Stromal cell of bone marrow (primary cell): ENCODE data around the gene RELA.

ENCODE experiments used
- DNase-seq: peaks from one replicate; pipeline ENCODE4 v3.0.0-alpha.2; 2012; ENCODE audit warnings: low read depth

Gene RELA

DNA sequence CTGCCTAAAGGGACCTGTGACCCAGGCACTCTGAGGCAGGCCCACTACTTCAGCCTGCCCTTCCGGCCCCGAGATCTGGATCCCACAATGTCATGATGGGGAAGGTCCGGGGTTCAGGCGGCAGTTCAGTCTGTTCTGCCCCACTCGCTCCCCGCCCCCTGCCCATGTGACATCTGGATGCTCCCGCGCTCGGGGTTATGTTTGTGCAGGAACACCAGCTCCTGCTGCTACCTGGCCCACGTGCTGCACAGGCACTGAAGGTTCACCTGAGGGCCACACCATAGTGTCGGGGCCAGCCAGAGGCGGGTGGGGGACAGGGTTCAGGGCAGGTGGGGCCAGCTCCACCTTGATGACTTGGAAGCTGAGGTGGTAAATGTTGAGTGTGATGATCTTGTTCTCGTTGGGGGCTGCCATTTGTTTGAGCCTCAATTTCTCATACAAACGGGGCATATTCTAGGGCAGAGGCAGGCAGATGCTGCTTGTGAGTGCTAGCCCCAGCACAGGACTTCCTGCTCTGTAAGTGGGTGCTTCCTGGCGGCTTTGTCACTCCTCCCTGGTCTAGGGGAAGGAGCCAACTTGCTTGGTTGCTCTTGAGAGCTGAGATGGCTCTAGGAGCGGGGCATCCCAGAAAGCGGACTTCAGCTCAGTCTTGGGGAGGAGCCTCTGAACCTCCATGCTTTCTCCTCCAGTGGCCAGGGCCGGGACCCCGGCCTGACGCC lies 29.2 kb downstream of the RELA start:
- DNase-seq: no peak

DNA sequence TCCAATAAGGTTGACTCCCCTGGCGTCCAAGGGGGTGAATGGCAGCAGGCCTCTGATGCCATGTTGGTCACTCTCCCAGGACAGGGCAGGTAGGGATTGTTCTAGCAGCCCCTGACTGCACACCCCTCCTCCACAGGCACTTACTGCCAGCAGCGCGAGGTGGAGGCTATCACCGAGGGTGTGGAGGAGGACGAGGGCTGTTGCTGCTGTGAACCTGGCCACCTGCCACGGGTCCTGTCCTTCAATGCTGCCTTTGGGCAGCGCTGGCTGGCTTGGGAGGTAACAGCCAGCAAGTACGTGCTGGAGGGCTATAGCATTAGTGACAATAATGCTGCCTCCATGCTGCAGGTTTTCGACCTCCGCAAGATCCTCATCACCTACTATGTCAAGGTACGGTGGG lies 32.5 kb downstream of the RELA start:
- no peak for DNase-seq

DNA sequence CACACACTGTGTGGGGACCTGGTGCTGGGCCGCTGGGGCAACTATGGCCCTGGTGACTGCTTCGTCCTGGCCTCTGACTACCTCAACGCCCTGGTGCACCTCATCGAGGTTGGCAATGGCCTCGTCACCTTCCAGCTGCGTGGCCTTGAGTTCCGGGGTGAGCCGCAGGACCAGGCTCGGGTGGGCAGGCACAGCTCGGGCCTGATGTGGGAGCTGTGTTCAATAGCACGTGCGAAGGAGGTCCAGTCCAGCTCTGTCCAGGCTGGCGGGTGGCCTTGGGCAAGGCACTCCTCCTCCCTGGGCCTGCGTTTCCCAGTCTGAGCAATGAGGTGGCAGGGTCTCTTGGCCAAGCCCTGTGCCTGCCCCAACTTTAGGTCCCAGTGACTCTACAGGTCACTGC lies 33.1 kb downstream of the RELA start:
- DNase-seq: no peak

DNA sequence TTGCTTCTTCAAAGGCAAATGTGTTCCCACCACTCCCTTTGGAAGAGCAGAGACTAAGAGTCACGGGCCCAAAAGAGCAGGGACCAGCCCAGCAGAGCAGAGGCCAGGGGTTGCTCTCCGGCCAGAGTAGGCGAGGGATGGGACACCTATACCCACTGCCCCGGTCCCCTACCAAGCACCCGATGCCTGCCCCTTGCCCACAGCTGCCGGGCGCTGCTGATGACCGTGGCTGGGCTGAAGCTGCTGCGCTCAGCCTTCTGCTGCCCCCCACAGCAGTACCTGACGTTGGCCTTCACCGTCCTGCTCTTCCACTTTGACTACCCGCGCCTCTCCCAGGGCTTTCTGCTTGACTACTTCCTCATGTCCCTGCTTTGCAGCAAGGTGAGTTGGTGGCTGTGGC lies 35.5 kb downstream of the RELA start:
- DNase-seq: no peak

DNA sequence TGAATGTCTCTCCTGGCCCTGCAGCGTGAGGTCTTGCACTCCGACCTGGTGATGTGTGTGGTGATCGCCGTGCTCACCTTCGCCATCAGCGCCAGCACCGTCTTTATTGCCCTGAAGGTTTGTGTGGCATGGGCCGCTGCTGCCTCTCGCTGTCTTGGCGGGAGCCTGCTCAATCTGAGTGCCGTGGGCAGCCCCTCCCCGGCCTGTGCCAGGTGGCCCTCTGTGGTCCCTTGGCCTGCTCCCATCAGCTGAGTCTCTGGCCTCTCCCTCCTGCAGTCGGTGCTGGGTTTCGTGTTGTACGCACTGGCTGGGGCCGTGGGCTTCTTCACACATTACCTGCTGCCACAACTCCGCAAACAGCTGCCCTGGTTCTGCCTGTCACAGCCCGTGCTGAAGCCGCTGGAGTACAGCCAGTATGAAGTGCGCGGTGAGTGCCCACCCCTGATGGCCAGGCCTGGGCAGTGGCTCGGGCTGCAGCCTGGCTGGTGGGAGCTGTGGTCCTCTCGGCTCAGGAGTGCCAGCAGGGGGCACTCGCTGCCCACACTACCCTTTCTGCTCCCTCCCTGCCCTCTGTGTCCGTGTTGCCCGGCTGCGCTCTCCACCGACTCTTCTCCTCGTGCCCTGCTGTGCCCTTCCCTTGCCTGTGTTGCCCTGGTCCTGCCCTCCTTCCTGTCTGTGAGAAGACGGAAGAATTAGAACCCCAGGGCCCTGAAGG lies 36.9 kb downstream of the RELA start:
- no peak for DNase-seq

DNA sequence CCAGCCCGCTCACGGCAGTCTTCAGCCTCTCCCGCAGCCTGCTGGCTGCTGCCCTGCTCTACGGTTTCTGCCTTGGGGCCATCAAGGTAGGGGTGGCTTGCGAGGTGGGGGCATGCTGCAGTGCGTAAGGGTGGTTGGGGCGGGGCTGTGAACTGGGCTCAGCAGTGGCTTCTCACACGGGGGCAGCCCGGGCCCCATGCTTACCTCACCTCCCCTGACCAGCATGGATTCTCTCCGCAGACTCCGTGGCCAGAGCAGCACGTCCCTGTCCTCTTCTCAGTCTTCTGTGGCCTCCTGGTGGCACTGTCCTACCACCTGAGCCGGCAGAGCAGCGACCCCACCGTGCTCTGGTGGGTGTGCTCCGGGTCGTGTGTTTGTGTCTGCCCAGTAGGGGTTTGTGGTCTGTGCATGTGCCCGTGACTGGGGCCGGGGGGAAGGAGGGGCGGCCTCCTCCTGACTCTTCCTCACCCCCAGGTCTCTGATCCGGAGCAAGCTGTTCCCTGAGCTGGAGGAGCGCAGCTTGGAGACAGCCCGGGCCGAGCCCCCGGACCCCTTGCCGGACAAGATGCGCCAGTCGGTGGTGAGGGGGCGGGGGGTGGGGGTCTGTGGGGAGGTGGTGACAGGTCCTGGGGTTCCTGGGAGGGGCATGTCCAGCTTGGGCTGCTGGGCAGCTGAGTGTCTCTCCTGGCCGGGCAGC lies 37.6 kb downstream of the RELA start:
- no peak for DNase-seq

DNA sequence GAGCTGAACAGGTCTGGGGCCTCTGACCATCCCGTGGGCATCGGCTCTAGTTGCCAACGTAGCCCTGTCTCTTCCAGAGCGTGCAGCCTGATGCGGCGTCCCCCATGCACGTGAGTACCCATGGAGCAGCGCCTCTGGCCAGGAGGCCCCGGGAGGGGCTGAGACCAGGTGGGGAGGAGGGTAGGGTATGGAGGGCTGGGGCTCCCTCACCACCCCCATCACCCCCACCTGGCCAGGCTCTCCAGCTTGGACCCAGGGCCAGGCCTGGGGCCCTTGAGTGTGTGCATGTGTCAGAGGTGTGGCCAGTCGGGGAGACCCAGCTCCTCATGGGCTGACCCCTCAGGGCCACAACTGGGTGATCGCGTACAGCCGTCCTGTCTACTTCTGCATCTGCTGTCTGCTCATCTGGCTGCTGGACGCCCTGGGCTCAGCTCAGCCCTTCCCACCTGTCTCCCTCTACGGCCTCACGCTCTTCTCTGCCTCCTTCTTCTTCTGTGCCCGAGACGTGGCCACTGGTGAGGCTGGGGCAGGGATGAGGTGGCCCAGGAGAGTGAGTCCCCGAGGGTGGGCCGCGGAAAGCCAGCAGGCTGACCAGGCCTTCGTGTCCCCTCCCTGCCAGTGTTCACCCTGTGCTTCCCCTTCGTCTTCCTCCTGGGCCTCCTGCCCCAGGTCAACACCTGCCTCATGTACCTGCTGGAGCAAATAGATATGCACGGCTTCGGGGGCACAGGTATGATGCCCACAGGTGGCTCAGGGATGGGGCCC lies 38.7 kb downstream of the RELA start:
- no peak for DNase-seq

DNA sequence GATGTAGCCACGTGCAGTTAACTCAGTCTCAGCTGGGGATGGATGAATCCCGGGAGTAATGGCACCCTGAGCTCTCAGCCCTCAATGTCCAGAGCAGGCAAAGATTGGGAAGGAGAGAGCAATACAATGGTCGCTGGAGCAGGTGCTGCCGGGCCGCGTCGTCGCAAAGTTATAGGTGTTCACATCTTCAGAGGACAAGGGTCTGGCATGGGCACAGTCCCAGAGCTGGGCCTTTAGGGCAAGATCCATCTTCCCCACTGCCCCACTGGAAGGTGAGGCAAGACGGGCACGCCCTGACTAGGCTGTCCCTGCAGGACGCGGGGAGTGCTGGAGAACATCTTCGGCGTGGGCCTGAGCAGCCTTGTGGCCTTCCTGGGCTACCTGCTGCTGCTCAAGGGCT lies 39.5 kb downstream of the RELA start:
- DNase-seq: no peak

DNA sequence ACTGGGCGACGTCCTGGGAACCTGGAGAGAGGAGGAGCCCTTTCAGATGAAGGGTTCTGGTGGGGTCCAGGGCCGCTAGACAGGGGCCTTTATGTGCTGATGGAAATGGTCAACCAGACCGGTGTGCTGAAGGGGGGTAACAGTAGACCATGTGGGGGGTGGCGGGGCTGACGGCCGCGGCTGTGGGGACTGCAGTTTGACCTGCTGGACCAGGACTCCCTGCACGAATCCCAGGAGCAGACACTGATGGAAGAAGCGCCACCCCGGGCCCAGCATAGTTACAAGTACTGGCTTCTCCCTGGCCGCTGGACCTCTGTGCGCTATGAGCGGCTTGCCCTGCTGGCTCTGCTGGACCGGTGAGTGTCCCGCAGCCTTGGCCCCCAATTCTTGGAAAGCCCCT lies 40.7 kb downstream of the RELA start:
- no peak for DNase-seq

DNA sequence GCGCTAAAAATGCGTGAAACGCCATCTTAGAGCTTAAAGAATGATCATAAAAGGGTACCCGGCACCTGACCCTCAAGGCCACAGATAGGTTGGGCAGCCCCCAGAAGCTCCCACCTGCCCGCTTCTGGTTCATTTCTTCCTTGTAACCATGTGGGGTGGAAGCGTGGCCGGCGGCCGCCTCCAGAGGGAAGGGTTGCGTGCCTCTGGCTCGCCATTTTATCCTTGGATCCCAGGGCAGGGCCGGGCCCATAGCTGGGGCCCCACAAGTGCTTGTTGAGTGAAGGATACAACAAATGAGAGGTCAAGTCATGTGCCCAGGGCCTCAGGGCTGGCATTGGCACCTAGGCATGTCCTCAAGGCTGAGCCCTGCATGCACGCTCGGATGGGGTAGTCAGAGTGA lies 41.3 kb downstream of the RELA start:
- no peak for DNase-seq

DNA sequence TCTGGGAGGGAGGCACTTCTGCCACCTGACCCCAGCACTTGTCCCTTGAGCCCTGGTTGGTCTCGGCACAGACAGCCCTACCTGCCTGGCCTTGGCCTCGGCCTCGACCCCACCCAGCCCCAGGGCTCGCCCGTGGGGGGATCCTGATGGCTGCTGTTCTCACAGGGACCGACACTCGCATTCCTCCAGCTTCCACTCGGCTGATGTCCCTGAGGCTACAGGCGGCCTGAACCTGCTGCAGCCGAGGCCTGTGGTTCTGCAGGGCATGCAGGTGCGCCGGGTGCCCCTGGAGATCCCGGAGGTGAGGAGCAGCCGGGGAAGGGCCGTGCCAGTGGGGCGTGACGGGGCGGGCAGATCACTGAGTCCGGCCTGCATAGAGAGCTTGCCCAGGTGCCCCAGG lies 42.0 kb downstream of the RELA start:
- DNase-seq: no peak

DNA sequence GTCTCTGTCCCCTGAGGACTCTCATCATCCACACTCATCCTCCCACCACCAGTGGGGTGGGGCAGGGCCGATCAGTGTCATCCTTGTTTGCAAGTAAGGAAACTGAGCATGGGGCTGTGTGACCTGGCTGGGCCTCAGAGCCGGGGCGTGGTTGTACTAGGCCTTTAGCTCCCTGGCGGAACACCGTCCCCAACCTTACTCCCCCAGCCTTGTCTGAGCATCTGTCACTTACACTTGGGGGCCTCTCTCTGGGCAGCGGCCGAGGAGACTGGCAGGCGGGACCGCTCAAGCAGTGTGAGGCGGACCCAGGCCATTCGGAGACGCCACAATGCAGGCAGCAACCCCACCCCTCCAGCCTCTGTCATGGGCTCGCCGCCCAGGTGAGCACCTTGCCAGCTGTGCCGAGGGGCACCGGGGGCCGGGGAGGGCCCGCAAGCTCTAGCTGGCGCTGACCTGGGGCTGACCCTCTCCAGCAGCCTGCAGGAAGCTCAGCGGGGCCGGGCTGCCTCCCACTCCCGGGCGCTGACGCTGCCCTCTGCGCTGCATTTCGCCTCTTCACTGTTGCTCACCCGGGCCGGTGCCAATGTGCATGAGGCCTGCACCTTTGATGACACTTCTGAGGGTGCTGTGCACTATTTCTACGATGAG lies 43.3 kb downstream of the RELA start:
- no peak for DNase-seq

DNA sequence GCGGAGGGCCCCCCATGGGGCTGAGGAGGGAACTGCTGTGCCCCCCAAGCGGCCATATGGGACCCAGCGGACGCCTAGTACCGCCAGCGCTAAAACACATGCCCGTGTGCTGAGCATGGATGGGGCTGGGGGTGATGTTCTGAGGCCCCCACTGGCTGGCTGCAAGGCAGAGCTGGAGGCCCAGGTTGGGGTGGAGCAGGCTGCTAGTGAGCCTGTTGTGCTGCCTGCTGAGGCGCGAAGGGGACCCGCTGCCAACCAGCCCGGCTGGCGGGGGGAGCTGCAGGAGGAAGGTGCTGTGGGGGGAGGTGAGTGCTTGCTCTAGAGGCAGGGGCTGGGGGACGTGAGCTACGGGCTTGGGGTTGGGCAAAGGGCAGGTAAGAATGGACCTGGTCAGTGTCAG lies 44.0 kb downstream of the RELA start:
- DNase-seq: no peak

DNA sequence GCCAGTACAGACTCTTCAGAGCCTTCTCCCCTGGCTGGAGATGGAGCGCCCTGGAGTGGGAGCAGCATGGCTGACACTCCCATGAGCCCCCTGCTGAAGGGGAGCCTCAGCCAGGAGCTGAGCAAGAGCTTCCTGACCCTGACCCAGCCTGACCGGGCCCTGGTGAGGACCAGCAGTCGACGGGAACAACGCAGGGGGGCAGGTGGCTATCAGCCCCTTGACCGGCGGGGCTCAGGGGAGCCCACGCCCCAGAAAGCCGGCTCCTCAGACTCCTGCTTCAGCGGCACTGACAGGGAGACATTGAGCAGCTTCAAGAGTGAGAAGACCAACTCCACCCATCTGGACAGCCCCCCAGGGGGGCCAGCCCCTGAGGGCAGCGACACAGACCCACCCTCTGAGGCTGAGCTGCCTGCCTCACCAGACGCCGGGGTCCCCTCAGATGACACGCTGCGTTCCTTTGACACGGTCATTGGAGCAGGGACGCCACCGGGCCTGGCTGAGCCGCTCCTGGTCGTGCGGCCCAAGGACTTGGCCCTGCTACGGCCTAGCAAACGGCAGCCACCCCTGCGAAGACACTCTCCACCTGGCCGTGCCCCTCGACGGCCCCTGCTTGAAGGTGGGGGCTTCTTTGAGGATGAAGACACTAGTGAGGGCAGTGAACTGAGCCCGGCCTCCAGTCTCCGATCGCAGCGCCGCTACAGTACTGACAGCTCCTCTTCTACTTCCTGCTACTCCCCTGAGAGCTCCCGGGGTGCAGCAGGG lies 44.5 kb downstream of the RELA start:
- DNase-seq: no peak

DNA sequence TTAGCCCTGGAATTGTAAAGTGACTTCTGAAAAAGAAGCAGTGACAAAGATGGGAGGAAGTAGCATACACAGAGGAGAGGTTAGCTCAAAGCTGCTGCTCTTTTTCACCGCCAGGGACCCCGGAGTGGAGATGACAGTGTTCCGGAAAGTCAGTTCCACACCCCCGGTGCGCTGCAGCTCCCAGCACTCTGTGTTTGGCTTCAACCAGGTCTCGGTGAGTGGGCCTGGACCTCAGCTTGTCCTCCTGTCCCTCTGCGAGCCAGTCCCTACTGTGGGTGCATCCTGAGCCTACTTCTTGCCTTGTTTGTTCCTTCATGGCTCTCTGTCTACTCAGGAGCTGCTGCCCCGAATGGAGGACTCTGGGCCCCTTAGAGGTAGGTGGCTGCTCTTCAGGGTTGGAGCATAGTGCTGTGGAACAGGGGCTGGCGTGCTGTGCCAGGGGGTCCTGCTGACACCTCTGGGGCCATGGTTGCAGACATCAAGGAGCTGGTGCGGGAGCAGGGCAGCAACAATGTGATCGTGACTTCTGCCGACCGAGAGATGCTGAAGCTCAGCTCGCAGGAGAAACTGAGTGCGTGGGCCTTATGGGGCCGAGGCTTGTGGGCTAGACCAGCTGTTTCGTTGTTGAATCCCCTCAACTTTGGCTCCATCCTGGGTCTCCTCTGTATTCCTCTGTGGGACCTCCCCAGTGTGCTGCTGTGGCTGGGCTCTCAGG lies 45.4 kb downstream of the RELA start:
- DNase-seq: no peak

DNA sequence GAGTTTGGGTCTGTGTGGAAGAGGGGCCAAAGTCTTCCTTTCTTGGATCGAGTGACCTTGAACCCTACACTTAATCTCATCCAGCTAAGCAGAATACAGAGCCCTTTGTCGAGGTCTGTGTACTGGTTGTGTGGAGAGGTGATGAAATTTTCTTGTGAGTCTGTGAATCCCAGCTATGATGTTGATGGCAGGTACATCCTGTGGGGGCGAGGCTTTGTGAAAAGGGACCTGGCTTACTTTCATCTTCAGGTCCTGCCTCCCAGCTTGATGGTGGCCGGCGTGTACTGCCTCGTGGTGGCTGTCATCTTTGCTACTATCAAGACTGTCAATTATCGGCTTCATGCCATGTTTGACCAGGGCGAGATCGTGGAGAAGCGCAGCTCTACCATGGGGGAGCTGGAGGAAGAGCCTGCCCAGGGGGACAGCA lies 46.1 kb downstream of the RELA start:
- no peak for DNase-seq

DNA sequence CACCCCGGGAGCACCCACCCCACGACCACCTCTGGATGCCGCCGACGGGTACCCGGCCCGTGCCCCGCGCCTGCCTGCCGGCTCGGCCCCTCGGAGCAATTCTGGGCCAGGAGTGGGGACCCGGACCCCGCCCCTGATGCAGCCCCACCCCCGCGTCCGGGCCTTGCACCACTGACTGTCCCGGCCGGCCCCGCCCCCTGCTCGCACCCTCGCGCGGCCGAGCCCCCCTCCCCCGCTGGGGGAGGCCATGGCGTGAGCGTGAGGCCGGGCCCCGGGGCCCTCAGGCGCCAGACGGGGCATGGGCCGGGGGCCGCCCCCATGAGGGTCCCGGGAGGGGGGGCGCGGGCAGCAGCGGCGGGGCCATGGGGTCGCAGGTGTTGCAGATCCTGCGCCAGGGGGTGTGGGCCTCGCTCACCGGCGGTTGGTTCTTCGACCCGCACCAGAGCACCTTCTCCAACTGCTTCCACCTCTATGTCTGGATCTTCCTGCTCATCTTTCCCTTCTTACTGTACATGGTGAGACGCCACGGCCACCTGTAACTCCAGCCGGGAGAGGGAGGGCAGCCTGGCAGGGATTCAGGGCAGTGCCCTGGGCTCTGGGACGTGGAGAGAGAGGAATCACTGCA lies 46.7 kb downstream of the RELA start:
- no peak for DNase-seq

DNA sequence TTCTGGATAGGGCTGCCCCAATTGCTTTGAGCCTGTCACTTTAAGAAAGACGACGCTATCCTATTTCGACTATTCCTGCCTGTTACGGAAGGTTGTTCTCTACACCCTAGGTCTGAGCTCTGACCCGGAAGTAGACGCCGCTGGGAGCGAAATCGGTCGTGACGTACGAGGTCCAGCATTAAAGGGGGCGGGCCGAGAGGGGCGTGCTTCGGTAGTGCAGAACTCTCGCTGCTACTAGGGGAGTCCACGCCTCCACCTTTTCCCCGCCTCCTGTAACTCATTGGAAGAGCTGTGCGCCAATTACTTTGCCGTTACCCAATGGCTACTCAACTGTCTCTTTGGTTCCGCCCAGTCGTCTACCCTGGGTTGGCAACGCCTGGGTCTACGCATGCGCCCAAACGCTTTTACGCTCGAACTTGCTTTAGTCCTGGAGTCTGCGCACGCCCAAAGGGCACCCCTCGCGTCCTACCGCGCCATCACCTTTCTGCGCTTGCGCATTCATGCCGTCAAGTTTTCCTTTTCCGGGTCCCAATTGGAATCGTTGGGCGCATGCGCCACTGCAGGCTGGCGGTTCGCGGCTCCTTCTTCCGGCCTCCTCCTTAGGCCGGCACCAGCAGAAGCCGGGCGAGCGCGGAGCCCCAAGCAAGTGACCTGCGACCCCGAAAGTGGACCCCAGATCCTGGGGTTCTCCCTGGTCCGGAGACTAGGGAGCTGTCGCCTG lies 47.3 kb downstream of the RELA start, which contains the start of gene PCNX3:
Gene PCNX3 (plus strand): TSS at position 548 of the 721 bp plus-strand sequence. CDS start 536 bp downstream, outside the sequence.
- peak; percentile 100 for DNase-seq
